ENCODE data around the gene IPO8. TPM values are rescaled to one million over a fixed set of nuclear protein-coding genes. Genes with fewer than 3 reads are reported as not detected.

Gene IPO8
- total RNA-seq, 2 experiments from 2014 or later = 17.2 to 17.5 TPM

- no peak for DNase-seq
- no peaks in the 10 kb centered on the region for H3K9me3 Mint-ChIP-seq
- H3K4me1 Mint-ChIP-seq (ENCODE audit: low read depth) = peaks cover 4% of the 10 kb centered on the region
- H3K36me3 Mint-ChIP-seq (ENCODE audit: low read depth) = peaks cover 2% of the 10 kb centered on the region
- intact Hi-C loops (cut with DNase I, micrococcal nuclease) = no loop called here
- CTCF ChIA-PET = interaction anchor here (1.4 to 1.7 kb wide), 2 partner anchors 10 to 19 kb away, joined by 3 to 4 read pairs; no protein-coding TSS in a partner anchor
- POLR2A ChIA-PET = interaction anchor here (1.5 kb wide), 1 partner anchor 53 kb away, joined by 4 read pairs; no protein-coding TSS in a partner anchor
- H3K4me3 Mint-ChIP-seq = no peak overlapping the region
- Histone ChIP-seq H3K27me3 (ENCODE audit: control insufficient read depth in 1 of 2, insufficient read depth in 2 of 2, low read length in 2 of 2) (no peaks in the 10 kb centered on the region), H3K4me1 (ENCODE audit: insufficient read depth, low read length) (peaks cover 6% of the 10 kb centered on the region), H3K4me3 (ENCODE audit: low read length) (no peak overlapping the region), H3K9me3 (ENCODE audit: control insufficient read depth in 1 of 2, insufficient read depth in 1 of 2, low read length in 2 of 2) (no peaks in the 10 kb centered on the region), H3K27ac (ENCODE audit: low read depth in 1 of 2, low read length in 2 of 2) (no peak overlapping the region), H3K36me3 (ENCODE audit: insufficient read depth, low read length) (no peaks in the 10 kb centered on the region)
- H3K27ac Mint-ChIP-seq = no peak overlapping the region
- no peaks in the 10 kb centered on the region for H3K27me3 Mint-ChIP-seq
- ATAC-seq (ENCODE audit: poor library complexity) = no peak
- no peak for TF ChIP-seq CTCF (IDR thresholded peaks at IDR 0.05)
These were observed 5.4 kb upstream of the IPO8 start for GRCh38 chr12:30701056-30701455.

GRCh38 chr12:30700216-30700900 lies 4.7 kb upstream of the IPO8 start:
- ChIA-PET POLR2A (no interaction called here), CTCF (no interaction called here)
- DNase-seq = no peak
- Histone ChIP-seq H3K36me3 (ENCODE audit: insufficient read depth, low read length) (no peaks in the 10 kb centered on the region), H3K9me3 (ENCODE audit: control insufficient read depth in 1 of 2, insufficient read depth in 1 of 2, low read length in 2 of 2) (no peaks in the 10 kb centered on the region), H3K4me1 (ENCODE audit: insufficient read depth, low read length) (peaks cover 8% of the 10 kb centered on the region), H3K27me3 (ENCODE audit: control insufficient read depth in 1 of 2, insufficient read depth in 2 of 2, low read length in 2 of 2) (no peaks in the 10 kb centered on the region), H3K4me3 (ENCODE audit: low read length) (no peak overlapping the region), H3K27ac (ENCODE audit: low read depth in 1 of 2, low read length in 2 of 2) (no peak overlapping the region)
- Mint-ChIP-seq H3K9me3 (no peaks in the 10 kb centered on the region), H3K27me3 (no peaks in the 10 kb centered on the region), H3K27ac (no peak overlapping the region), H3K4me3 (no peak overlapping the region), H3K4me1 (ENCODE audit: low read depth) (peaks cover 10% of the 10 kb centered on the region), H3K36me3 (ENCODE audit: low read depth) (peaks cover 8% of the 10 kb centered on the region)
- TF ChIP-seq CTCF (IDR thresholded peaks at IDR 0.05) = no peak
- ATAC-seq (ENCODE audit: poor library complexity) = no peak
- intact Hi-C loops (cut with DNase I, micrococcal nuclease) = no loop called here

- DNase-seq = no peak
- CTCF ChIA-PET = no interaction called here
- H3K9me3 Mint-ChIP-seq = no peaks in the 10 kb centered on the region
These were observed 2.7 kb upstream of the IPO8 start for GRCh38 chr12:30698346-30698745.

More at GRCh38 chr12:30698346-30698745, 2.7 kb upstream of the IPO8 start:
- Mint-ChIP-seq H3K36me3 (ENCODE audit: low read depth) (peaks cover 8% of the 10 kb centered on the region), H3K27me3 (no peaks in the 10 kb centered on the region), H3K27ac (no peak overlapping the region), H3K4me1 (ENCODE audit: low read depth) (peaks cover 28% of the 10 kb centered on the region), H3K4me3 (peak overlapping the region; percentile 55)
- no peaks in the 10 kb centered on the region for H3K27me3 ChIP-seq (ENCODE audit: control insufficient read depth in 1 of 2, insufficient read depth in 2 of 2, low read length in 2 of 2)
- TF ChIP-seq CTCF (IDR thresholded peaks at IDR 0.05) = no peak
- POLR2A ChIA-PET = no interaction called here
- H3K9me3 ChIP-seq (ENCODE audit: control insufficient read depth in 1 of 2, insufficient read depth in 1 of 2, low read length in 2 of 2) = no peaks in the 10 kb centered on the region
- no peak for ATAC-seq (ENCODE audit: poor library complexity)
- intact Hi-C loops (cut with DNase I, micrococcal nuclease) = loop anchor here (5.0 to 10.0 kb wide), 5 partner anchors 54 to 1979 kb away; partner anchors contain the start of genes CAPRIN2 (in 1 of the 2), DNM1L (in 1 of the 2), ETFBKMT (in 1 of the 2) and SINHCAF (in 1 of the 2)
- no peaks in the 10 kb centered on the region for H3K36me3 ChIP-seq (ENCODE audit: insufficient read depth, low read length)
- peaks cover 26% of the 10 kb centered on the region for H3K4me1 ChIP-seq (ENCODE audit: insufficient read depth, low read length)
- no peak overlapping the region for H3K4me3 ChIP-seq (ENCODE audit: low read length)
- H3K27ac ChIP-seq (ENCODE audit: low read depth in 1 of 2, low read length in 2 of 2) = no peak overlapping the region

Data from CD4-positive, alpha-beta T cell (primary cell).